HG02840 (cell line): ENCODE data around the gene RIMKLB.
"Not testable (repeated sequence)": the region's sequence is repeated elsewhere in the genome, so short reads cannot be mapped to it uniquely, and the experiment has no call there.

Experiments used
- ATAC-seq: cut with Tn5 transposase; IDR thresholded peaks from one replicate; pipeline ENCODE4 v1.9.1; 2021; ENCODE audit warnings: mild to moderate bottlenecking, moderate library complexity, moderate number of reproducible peaks; ENCODE audit not compliant: unreplicated experiment, low FRiP score

The RIMKLB gene

GRCh38 chr12:8762701-8763100, 64.9 kb downstream of the RIMKLB start:
- ATAC-seq, result not testable (repeated sequence)

- ATAC-seq, result not testable (repeated sequence)
Measured at GRCh38 chr12:8766121-8766520, 68.3 kb downstream of the RIMKLB start.

- ATAC-seq, result no peak
Measured at GRCh38 chr12:8770499-8770898, 72.7 kb downstream of the RIMKLB start.

- no peak for ATAC-seq
Measured at GRCh38 chr12:8771072-8771471, 73.3 kb downstream of the RIMKLB start.

DNA sequence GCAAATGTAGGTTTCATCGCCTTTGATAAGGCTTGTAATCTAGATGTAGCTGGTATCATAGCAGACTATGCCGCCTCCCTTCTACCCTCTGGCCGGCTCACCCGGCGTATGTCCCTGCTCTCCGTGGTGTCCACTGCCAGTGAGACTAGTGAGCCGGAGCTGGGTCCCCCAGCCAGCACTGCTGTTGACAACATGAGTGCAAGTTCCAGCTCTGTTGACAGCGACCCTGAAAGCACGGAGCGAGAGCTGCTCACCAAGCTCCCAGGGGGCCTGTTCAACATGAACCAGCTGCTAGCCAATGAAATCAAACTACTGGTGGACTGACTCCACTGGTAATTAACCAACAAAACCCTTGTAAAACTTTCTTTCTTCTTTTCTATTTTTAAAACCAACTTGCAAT, 75.7 kb downstream of the RIMKLB start:
- no peak for ATAC-seq

DNA sequence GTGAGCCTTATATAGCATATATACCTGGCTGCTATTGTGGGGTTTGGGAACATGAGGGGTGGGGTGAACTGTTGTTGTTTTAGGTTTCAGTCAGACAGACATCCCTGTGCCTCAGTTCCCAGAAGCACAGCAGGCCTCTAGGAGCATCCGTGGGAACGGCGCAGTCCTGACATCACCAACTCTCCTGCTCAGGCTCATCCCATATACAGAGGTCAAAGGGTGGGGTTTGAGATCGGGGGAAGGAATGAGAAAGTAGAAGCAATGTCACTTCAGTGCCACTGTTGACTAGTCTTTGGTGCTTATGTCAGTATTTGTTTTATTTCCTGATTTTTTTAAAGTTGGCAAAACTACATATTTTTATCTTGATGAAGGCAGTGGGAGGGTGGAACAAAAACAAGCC, 81.5 kb downstream of the RIMKLB start:
- no peak for ATAC-seq

GRCh38 chr12:8779862-8780261, 82.1 kb downstream of the RIMKLB start:
- no peak for ATAC-seq

DNA sequence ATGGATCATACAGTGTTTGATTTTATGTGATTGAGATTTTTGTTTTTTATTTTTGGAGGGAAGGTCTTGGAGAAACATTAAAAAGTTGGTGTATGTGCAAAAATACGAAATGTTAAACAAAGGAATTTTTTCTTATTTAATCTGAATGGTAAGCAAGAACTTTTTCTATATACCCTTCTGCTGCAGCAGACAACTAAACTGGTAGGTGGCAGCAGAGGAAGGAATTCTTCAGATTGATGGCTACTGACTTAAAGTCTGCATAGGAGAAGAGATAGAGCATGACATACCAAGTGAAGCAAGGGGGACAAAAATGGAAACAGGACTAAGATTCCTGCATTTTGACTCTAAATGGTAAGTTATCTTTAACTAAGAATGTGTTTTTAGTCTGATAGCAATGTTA, 82.6 kb downstream of the RIMKLB start:
- ATAC-seq, result no peak

GRCh38 chr12:8781381-8782127, 83.8 kb downstream of the RIMKLB start:
- no peak for ATAC-seq

DNA sequence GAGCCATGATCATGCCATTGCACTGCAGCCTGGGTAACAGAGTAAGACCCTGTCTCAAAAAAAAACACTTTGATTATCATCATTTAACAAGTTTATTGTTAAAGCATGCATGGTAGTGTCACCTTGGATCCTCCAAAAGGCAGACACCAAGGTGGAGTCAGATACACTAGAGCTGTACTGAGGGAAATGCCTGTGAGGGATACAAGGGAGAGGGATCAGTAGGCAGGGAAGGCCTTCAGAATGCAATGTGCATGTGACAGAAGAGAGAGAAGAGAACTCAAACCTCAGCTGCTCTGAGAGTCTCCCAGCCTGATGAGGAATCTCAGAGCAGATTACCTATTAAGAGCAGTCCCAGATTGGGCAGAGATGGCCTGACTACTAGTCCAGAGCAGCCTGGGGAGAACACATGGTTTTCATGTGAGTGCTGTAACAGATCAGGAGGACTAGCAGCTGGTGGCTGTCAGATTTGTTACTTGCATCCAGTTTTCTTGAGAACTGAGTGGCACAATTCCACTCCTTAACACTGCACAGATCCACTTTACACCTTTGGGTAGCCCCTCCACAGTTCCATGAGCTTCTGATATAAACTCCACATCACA, 86.6 kb downstream of the RIMKLB start:
- ATAC-seq, result no peak

GRCh38 chr12:8785499-8785898, 87.7 kb downstream of the RIMKLB start:
- no peak for ATAC-seq

GRCh38 chr12:8787206-8787605, 89.4 kb downstream of the RIMKLB start:
- not testable (repeated sequence) for ATAC-seq

DNA sequence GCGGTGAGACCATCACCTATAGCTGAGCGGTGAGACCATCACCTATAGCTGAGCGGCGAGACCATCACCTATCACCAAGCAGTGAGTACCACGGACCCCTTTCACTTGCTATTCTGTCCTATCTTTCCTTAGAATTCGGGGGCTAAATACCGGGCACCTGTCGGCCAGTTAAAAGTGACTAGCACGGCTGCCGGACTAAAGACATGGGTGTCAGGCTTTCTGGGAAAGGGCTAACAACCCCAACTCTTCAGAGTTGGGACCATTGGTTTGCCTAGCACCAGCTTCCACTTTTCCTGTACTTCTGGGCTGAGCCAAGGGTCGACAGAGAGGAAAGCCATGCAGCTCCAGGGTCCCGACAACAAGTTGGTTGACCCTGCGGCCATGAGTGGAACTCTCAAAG, 90.9 kb downstream of the RIMKLB start:
- ATAC-seq, result not testable (repeated sequence)

GRCh38 chr12:8789341-8790013, 91.7 kb downstream of the RIMKLB start:
- not testable (repeated sequence) for ATAC-seq

GRCh38 chr12:8793226-8793625, 95.4 kb downstream of the RIMKLB start:
- ATAC-seq, result not testable (repeated sequence)

DNA sequence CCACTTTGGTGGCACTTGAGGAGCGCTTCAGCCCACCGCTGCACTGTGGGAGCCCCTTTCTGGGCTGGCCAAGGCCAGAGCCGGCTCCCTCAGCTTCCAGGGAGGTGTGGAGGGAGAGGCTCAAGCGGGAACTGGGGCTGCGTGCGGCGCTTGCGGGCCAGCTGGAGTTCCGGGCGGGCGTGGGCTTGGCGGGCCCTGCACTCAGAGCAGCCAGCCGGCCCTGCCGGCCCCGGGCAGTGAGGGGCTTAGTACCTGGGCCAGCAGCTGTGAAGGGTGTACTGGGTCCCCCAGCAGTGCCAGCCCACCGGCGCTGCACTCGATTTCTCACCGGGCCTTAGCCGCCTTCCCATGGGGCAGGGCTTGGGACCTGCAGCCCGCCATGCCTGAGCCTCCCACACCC, 96.8 kb downstream of the RIMKLB start:
- ATAC-seq, result not testable (repeated sequence)

GRCh38 chr12:8796831-8797626, 99.2 kb downstream of the RIMKLB start:
- ATAC-seq, result no peak

- ATAC-seq, result not testable (repeated sequence)
Measured at GRCh38 chr12:8801213-8801612, 103.4 kb downstream of the RIMKLB start.

DNA sequence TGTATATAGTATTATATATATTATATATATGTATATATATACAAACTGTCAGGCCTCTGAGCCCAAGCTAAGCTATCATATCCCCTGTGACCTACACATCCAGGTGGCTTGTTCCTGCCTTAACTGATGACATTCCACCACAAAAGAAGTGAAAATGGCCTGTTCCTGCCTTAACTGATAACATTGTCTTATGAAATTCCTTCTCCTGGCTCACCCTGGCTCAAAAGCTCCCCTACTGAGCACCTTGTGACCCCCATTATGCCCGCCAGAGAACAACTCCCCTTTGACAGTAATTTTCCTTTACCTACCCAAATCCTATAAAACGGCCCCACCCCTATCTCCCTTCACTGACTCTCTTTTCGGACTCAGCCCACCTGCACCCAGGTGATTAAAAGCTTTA, 107.0 kb downstream of the RIMKLB start:
- not testable (repeated sequence) for ATAC-seq

- ATAC-seq, result not testable (repeated sequence)
Measured at GRCh38 chr12:8805487-8805886, 107.7 kb downstream of the RIMKLB start.

- ATAC-seq, result not testable (repeated sequence)
Measured at GRCh38 chr12:8807084-8807483, 109.3 kb downstream of the RIMKLB start.
